ENCODE results near the gene TCEANC. TPM values are rescaled to one million over a fixed set of nuclear protein-coding genes. Genes with fewer than 3 reads are reported as not detected.

The TCEANC gene
- polyA plus RNA-seq, 1 experiment = 1.1 TPM

GRCh38 chrX:13688384-13688957 is 35.5 kb downstream of the TCEANC start:
- H3K27me3 ChIP-seq (ENCODE audit: control insufficient read depth, insufficient read depth, low read length) = no peaks in the 10 kb centered on the region
- peaks cover 2% of the 10 kb centered on the region; the same call in 1 of the 2 replicates for H3K36me3 ChIP-seq (ENCODE audit: control insufficient read depth, insufficient read depth, low read length)
- peak overlapping the region; percentile 76 for H3K4me3 ChIP-seq (ENCODE audit: low read depth, low read length)
- ChIA-PET POLR2A (no interaction called here), CTCF (no interaction called here)
- no peak for TF ChIP-seq CTCF (IDR thresholded peaks at IDR 0.05; ENCODE audit: insufficient read depth, low read depth, low read length)
- no peak for DNase-seq (ENCODE audit: low read depth)

GRCh38 chrX:13688958-13689740 is 36.2 kb downstream of the TCEANC start, which contains the start of gene RAB9A:
Gene RAB9A, plus strand, starts transcription at chrX:13689128. Its CDS starts 19,619 bp downstream, at chrX:13708747.
- H3K4me3 ChIP-seq (ENCODE audit: low read depth, low read length) = peak within 1 kb of the TSS; percentile 76
- DNase-seq (ENCODE audit: low read depth) = no peak
- TF ChIP-seq CTCF (IDR thresholded peaks at IDR 0.05; ENCODE audit: insufficient read depth, low read depth, low read length) = no peak
- H3K36me3 ChIP-seq (ENCODE audit: control insufficient read depth, insufficient read depth, low read length) = peaks cover 2% of the 10 kb centered on the region; the same call in 1 of the 2 replicates
- H3K27me3 ChIP-seq (ENCODE audit: control insufficient read depth, insufficient read depth, low read length) = no peaks in the 10 kb centered on the region
- CTCF ChIA-PET = no interaction called here
- POLR2A ChIA-PET = no interaction called here

GRCh38 chrX:13689741-13690211 is 36.8 kb downstream of the TCEANC start:
- peaks cover 2% of the 10 kb centered on the region; the same call in 1 of the 2 replicates for H3K36me3 ChIP-seq (ENCODE audit: control insufficient read depth, insufficient read depth, low read length)
- POLR2A ChIA-PET = no interaction called here

GRCh38 chrX:13690836-13691235 is 37.9 kb downstream of the TCEANC start:
- Histone ChIP-seq H3K27me3 (ENCODE audit: control insufficient read depth, insufficient read depth, low read length) (no peaks in the 10 kb centered on the region), H3K4me3 (ENCODE audit: low read depth, low read length) (peak overlapping the region; percentile 76), H3K36me3 (ENCODE audit: control insufficient read depth, insufficient read depth, low read length) (peaks cover 2% of the 10 kb centered on the region; the same call in 1 of the 2 replicates)
- CTCF ChIA-PET = no interaction called here
- POLR2A ChIA-PET = no interaction called here
- DNase-seq (ENCODE audit: low read depth) = no peak
- 0 out of 2 replicates have a peak, but pooled peaks have one; percentile 5 for TF ChIP-seq CTCF (IDR thresholded peaks at IDR 0.05; ENCODE audit: insufficient read depth, low read depth, low read length)

More at GRCh38 chrX:13689741-13690211, 36.8 kb downstream of the TCEANC start:
- H3K27me3 ChIP-seq (ENCODE audit: control insufficient read depth, insufficient read depth, low read length) = no peaks in the 10 kb centered on the region
- CTCF ChIA-PET = no interaction called here
- no peak for TF ChIP-seq CTCF (IDR thresholded peaks at IDR 0.05; ENCODE audit: insufficient read depth, low read depth, low read length)
- no peak for DNase-seq (ENCODE audit: low read depth)
- peak overlapping the region; percentile 76 for H3K4me3 ChIP-seq (ENCODE audit: low read depth, low read length)

- TF ChIP-seq CTCF (IDR thresholded peaks at IDR 0.05; ENCODE audit: insufficient read depth, low read depth, low read length) = no peak
- Histone ChIP-seq H3K4me3 (ENCODE audit: low read depth, low read length) (no peak overlapping the region), H3K36me3 (ENCODE audit: control insufficient read depth, insufficient read depth, low read length) (peaks cover 2% of the 10 kb centered on the region; the same call in 1 of the 2 replicates), H3K27me3 (ENCODE audit: control insufficient read depth, insufficient read depth, low read length) (no peaks in the 10 kb centered on the region)
- ChIA-PET CTCF (interaction anchor here (1.4 kb wide), 1 partner anchor 58 kb away, joined by 3 read pairs; no protein-coding TSS in a partner anchor), POLR2A (interaction anchor here (0.6 kb wide), 2 partner anchors 81 to 701 kb away, joined by 3 to 7 read pairs; no protein-coding TSS in a partner anchor)
- no peak for DNase-seq (ENCODE audit: low read depth)
Observed at GRCh38 chrX:13691841-13692371, 39.0 kb downstream of the TCEANC start.
